Right cardiac atrium (tissue), 5 donors: ENCODE results near the gene XRCC4. TPM values are rescaled to one million over a fixed set of nuclear protein-coding genes. Genes with fewer than 3 reads are reported as not detected.

Source experiments
- ATAC-seq, 2 donors: fragments of 200-7000 bp; cut with Tn5 transposase; one replicate each; pipeline versions ENCODE4 v1.8.0 to v1.9.1; 2020; ENCODE audit warnings: moderate library complexity in 2 of 2, mild to moderate bottlenecking in 1 of 2
- DNase-seq, 3 donors: peaks; one replicate each; pipeline ENCODE4 v3.0.0-alpha.2; 2020
- H3K27ac ChIP-seq: one replicate; pipeline ENCODE4 v1.5.1; 2013; ENCODE audit warnings: mild to moderate bottlenecking, low read length, control low read depth, moderate library complexity
- H3K27me3 ChIP-seq: one replicate; pipeline ENCODE4 v1.6.1; 2013; ENCODE audit not compliant: control insufficient read depth, insufficient read depth
- H3K4me1 ChIP-seq: one replicate; pipeline ENCODE4 v1.6.1; 2013; ENCODE audit warnings: low read length; ENCODE audit not compliant: control insufficient read depth, insufficient read depth
- H3K4me3 ChIP-seq: one replicate; pipeline ENCODE4 v1.5.1; 2013; ENCODE audit warnings: low read length, control low read depth
- H3K9me3 ChIP-seq: one replicate; pipeline ENCODE4 v1.6.1; 2013; ENCODE audit warnings: low read length; ENCODE audit not compliant: control insufficient read depth
- WGBS: extraction: QIAGEN DNeasy Blood & Tissue Kit; methylation state at CpG from one replicate; pipeline ENCODE4 v1.1.7; 2013; 5-methylcytosine and 5-hydroxymethylcytosine counted together
- intact Hi-C, 4 donors: fragments of 100-400 bp; cut with DNase I; formaldehyde crosslinking; loops; one replicate each; pipeline versions ENCODE4 v1.11.0 to v1.14.0; 2022 to 2023
- polyA plus RNA-seq: library from polyadenylated mRNA; stranded (reverse); fragments of 200-250 nt; gene quantifications from one replicate; pipeline ENCODE4 v1.2.3, GENCODE V29; 2013
- total RNA-seq, 4 donors: library from RNA; stranded (reverse); fragmentation: NEBNext Ultra II Directional; extraction: Animal tissue kit (Norgen Biotek cat#: 25700); gene quantifications; one replicate each; pipeline ENCODE4 v1.2.1, GENCODE V29; 2021
- donor health status: healthy with polysubstance abuse.
- donor health status: DM: no; HTN: yes; CAD: no.
- donor health status: DM: no; HTN: no; CAD: no.
- donor health status: DM: no; HTN: yes; CAD: no; lungs with severe emphysema.
- donor health status: DM: yes; HTN: yes; CAD: no.

The XRCC4 gene
- total and polyA plus RNA-seq, 5 donors = 7.1 to 8.6 (median 7.5) TPM

DNA sequence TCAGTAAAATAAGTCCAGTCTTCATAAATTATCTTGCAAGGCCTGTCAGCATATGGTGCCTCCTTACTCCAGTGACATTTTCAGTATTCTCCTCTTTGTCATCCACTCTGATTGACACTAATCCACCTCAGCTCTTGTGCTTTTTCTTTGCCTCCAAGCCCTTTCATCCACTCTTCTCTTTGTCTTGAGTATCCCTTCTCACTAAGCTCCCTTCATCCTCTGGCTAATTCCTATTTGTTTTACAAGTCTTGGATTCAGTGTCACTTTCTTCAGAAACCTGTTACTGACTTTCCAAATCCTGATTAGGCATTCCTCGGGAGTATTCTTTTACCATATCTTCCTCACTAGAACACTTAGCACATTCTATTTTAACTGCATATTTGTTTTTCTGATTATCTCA lies 293.6 kb downstream of the XRCC4 start:
- WGBS = 22% methylated on average over 1 of the region's 1 CpG
- Histone ChIP-seq H3K27me3 (no peaks in the 10 kb centered on the region), H3K9me3 (no peaks in the 10 kb centered on the region), H3K27ac (no peak overlapping the region), H3K4me3 (no peak overlapping the region), H3K4me1 (peaks cover 2% of the 10 kb centered on the region)
- no peak for DNase-seq
- ATAC-seq = no peak
- intact Hi-C loops = no loop called here

DNA sequence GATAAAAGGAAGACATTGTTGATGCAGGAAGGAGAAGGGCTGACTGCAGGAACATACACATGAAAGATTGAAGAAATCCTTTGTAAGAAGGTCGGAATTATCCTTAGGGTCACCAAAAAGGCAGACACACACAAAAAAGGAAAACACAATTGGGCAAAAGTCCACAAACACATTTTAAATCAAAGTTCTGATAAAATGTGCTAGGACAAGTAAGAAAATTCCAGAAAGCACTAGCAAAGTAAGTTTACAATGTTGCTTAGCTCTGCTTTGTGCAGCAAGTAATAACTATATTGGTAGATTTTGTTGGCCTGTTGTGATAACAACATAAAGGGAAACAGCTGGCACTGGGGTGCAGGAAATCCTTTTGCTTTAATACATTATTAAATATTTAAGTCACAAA lies 294.4 kb downstream of the XRCC4 start:
- DNase-seq = no peak

DNA sequence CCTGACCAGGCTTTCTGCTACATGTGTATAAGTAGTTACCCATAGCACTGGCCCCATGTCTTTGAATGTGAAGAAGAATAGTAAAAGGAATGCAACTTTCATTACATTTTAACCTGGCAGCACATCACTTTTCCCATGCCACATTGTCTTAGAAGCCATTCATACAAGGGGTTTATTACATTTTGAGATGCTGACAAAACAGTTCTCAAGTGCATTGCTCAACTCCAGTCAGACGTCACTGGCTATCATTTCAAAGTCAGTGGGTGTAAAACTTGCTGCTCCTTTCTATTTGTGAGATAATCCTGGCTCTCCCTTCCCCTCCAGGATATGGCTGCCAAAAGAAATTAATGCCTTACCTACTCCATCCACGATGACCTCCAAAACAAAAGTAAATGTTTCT lies 297.2 kb downstream of the XRCC4 start:
- no peaks in the 10 kb centered on the region for H3K9me3 ChIP-seq
- DNase-seq (peak in 2 of 3 donors; percentile 36 to 46), ATAC-seq (peak; percentile 81 to 90)
- no peaks in the 10 kb centered on the region for H3K27me3 ChIP-seq
- peak overlapping the region; percentile 7 for H3K27ac ChIP-seq
- H3K4me3 ChIP-seq = no peak overlapping the region
- intact Hi-C loops = no loop called here
- peaks cover 2% of the 10 kb centered on the region for H3K4me1 ChIP-seq
- WGBS = 36% methylated on average over 2 of the region's 2 CpGs

More for the DNA sequence above, 294.4 kb downstream of the XRCC4 start:
- Histone ChIP-seq H3K27me3 (no peaks in the 10 kb centered on the region), H3K4me3 (no peak overlapping the region), H3K4me1 (peaks cover 2% of the 10 kb centered on the region), H3K9me3 (no peaks in the 10 kb centered on the region), H3K27ac (no peak overlapping the region)
- WGBS = 75% methylated on average over 1 of the region's 1 CpG
- ATAC-seq = no peak
- intact Hi-C loops = no loop called here

DNA sequence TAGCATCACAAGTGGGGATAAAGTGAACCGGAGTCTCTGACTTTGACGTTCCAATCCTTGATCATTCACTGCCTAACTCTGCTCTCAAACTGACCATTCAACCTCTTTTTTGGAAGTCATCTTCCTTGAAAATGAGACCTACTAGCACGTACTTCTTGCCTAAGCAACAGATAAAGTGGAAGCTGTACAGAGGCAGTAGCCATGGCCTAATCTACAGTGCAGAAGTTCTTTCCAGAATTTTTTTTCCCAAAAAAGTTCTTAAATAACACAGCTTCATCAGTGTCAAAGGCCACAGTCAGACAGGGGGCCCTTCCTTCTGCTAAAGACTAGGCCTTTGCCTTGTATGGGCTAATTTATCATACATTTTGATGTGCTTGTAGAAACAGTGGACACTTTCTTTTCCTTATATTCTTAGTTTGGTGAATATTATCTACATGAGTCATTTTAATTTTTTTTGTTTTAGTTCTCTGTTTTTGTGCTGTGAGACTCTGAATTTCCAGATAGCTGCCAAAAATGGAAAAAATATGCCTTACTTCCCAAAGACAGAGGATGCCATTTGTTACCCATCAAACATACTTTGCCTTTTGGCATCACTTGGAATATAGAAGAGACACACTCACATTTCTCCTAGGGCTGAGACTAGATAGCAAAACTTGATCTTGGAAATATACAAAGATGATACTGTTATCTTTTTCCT lies 297.9 kb downstream of the XRCC4 start:
- Histone ChIP-seq H3K9me3 (no peaks in the 10 kb centered on the region), H3K27me3 (no peaks in the 10 kb centered on the region), H3K4me3 (no peak overlapping the region), H3K27ac (peak overlapping the region; percentile 64), H3K4me1 (peaks cover 2% of the 10 kb centered on the region)
- DNase-seq (no peak), ATAC-seq (peak; percentile 50 to 56)
- WGBS = 60% methylated on average over 3 of the region's 3 CpGs
- intact Hi-C loops = no loop called here

DNA sequence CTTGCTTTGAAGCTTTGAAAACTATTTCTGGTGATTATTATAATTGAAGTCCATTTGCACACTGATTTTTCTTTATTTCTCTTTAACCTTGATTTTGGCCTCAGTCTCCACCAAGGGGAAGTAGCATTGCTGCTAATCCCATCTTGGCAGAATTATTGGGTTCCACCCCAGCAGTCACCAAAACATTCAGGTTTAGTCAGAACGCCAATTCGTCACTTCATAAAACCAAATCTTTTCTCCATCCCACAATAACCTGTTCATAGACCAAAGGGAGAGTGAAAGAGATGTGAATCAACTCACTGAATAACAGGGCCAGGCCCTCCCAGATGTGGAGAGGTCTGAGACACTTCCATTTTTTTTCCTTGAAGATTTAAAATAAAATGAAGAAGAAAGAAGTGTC lies 299.1 kb downstream of the XRCC4 start:
- Histone ChIP-seq H3K27ac (no peak overlapping the region), H3K27me3 (no peaks in the 10 kb centered on the region), H3K9me3 (no peaks in the 10 kb centered on the region), H3K4me3 (no peak overlapping the region), H3K4me1 (peaks cover 2% of the 10 kb centered on the region)
- intact Hi-C loops = no loop called here
- ATAC-seq = no peak
- no peak for DNase-seq
- WGBS = 78% methylated on average over 2 of the region's 2 CpGs

DNA sequence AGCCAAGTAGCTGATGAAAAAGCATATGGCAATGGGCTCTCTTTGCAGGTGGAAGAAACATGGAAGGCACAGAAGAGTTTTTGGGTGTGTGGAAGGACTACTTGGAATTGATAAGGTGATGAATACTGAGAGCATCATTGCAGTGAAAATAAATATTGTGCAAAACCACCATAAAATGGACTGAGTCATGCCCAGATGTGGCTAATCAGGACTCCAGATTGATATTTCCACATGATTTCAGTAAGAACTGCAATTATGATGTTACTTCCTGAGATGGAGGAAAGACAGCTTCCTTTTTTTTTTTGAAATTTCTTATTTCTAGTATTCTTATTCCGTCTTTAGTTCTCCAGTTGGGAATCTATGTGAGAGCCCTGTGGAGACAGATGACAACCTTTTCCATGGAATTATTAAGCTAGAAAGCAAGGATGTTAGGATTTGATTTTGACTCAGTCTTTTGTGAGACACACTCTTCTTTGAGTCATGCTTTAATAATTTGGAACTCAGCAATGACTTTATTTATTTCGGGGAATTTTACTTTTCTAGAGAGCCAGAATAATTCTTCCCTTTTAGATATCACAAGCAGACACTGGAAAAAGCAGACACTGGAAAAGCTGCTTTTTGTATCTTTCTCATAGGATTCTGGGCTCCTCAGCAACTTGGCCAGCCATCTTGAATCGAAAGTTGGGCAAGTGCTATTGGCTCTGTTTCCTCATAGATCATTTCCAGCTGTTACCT lies 300.0 kb downstream of the XRCC4 start:
- no peaks in the 10 kb centered on the region for H3K9me3 ChIP-seq
- H3K4me3 ChIP-seq = no peak overlapping the region
- H3K27me3 ChIP-seq = no peaks in the 10 kb centered on the region
- H3K27ac ChIP-seq = no peak overlapping the region
- peaks cover 2% of the 10 kb centered on the region for H3K4me1 ChIP-seq
- ATAC-seq = peak; percentile 43 to 62
- DNase-seq = peak in 2 of 3 donors; percentile 16 to 54
- WGBS = 46% methylated on average over 3 of the region's 3 CpGs
- intact Hi-C loops = no loop called here

GRCh38 chr5:83378624-83379289 lies 301.4 kb downstream of the XRCC4 start:
- no peak overlapping the region for H3K27ac ChIP-seq
- no peak for DNase-seq
- WGBS = 78% methylated on average over 7 of the region's 7 CpGs
- H3K4me1 ChIP-seq = peaks cover 2% of the 10 kb centered on the region
- intact Hi-C loops = no loop called here
- H3K4me3 ChIP-seq = no peak overlapping the region
- no peaks in the 10 kb centered on the region for H3K9me3 ChIP-seq
- ATAC-seq = no peak
- H3K27me3 ChIP-seq = no peaks in the 10 kb centered on the region

DNA sequence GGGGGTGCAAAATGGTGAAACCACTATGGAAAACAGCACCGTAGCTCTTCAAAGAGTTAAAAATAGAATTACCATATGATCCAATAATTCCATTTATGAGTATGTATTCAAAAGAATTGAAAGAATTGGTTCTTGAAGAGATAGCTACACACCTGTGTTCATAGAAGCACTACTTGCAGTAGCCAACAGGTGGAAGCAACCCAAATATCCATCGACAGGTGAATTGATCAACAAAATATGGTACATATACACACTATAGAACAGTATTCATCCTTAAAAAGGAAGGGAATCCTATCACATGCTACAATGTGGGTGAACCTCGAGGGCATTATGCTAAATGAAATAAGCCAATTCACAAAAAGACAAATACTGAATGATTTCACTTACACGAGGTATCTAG lies 308.5 kb downstream of the XRCC4 start:
- no peaks in the 10 kb centered on the region for H3K4me1 ChIP-seq
- ATAC-seq = no peak
- intact Hi-C loops = no loop called here

DNA sequence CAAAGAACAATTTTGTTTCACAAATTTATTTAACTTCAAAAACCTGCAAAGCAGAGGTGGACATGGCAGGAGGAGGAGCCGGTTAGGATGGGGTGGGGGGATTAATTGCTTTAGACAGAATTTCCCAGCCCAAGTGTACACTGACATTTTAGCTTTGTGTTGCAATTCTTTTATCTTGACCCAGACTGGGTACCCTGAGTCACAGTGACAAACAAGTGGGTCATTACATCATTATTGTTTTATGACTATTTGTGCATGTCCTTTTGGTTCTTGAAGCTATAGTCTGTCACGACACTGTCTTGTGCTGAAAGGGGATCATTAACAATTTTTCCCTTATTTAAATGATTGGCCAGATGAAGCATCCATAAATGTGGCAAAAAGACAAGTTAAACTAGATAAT lies 309.7 kb downstream of the XRCC4 start:
- ATAC-seq (peak in 1 of 2 donors; percentile 50), DNase-seq (no peak)
- H3K4me1 ChIP-seq = no peaks in the 10 kb centered on the region
- 87% methylated on average over 2 of the region's 2 CpGs for WGBS
- intact Hi-C loops = no loop called here
- no peak overlapping the region for H3K4me3 ChIP-seq
- H3K27ac ChIP-seq = no peak overlapping the region
- H3K27me3 ChIP-seq = no peaks in the 10 kb centered on the region
- no peaks in the 10 kb centered on the region for H3K9me3 ChIP-seq

More for the DNA sequence above, 308.5 kb downstream of the XRCC4 start:
- WGBS = 88% methylated on average over 4 of the region's 4 CpGs
- H3K27me3 ChIP-seq = no peaks in the 10 kb centered on the region
- H3K9me3 ChIP-seq = no peaks in the 10 kb centered on the region
- no peak overlapping the region for H3K4me3 ChIP-seq
- DNase-seq = no peak
- H3K27ac ChIP-seq = no peak overlapping the region

GRCh38 chr5:83388608-83389007 lies 311.3 kb downstream of the XRCC4 start:
- DNase-seq (no peak), ATAC-seq (no peak)
- intact Hi-C loops = no loop called here
- Histone ChIP-seq H3K4me3 (no peak overlapping the region), H3K9me3 (no peaks in the 10 kb centered on the region), H3K27ac (no peak overlapping the region), H3K4me1 (no peaks in the 10 kb centered on the region), H3K27me3 (no peaks in the 10 kb centered on the region)

- no peaks in the 10 kb centered on the region for H3K27me3 ChIP-seq
- ATAC-seq (no peak), DNase-seq (no peak)
- WGBS = 85% methylated on average over 9 of the region's 9 CpGs
- H3K9me3 ChIP-seq = no peaks in the 10 kb centered on the region
- intact Hi-C loops = no loop called here
- H3K4me1 ChIP-seq = no peaks in the 10 kb centered on the region
- H3K4me3 ChIP-seq = no peak overlapping the region
- no peak overlapping the region for H3K27ac ChIP-seq
Observed at GRCh38 chr5:83392766-83393503, 315.6 kb downstream of the XRCC4 start.
